ENCODE data around the gene MUC3A.
"Not testable (repeated sequence)": the region's sequence is repeated elsewhere in the genome, so short reads cannot be mapped to it uniquely, and the experiment has no call there.

MUC3A gene

GRCh38 chr7:100933734-100934133 lies 15.6 kb upstream of the MUC3A start:
- TF ChIP-seq, protein P1, sequence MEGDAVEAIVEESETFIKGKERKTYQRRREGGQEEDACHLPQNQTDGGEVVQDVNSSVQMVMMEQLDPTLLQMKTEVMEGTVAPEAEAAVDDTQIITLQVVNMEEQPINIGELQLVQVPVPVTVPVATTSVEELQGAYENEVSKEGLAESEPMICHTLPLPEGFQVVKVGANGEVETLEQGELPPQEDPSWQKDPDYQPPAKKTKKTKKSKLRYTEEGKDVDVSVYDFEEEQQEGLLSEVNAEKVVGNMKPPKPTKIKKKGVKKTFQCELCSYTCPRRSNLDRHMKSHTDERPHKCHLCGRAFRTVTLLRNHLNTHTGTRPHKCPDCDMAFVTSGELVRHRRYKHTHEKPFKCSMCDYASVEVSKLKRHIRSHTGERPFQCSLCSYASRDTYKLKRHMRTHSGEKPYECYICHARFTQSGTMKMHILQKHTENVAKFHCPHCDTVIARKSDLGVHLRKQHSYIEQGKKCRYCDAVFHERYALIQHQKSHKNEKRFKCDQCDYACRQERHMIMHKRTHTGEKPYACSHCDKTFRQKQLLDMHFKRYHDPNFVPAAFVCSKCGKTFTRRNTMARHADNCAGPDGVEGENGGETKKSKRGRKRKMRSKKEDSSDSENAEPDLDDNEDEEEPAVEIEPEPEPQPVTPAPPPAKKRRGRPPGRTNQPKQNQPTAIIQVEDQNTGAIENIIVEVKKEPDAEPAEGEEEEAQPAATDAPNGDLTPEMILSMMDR (IDR thresholded peaks at IDR 0.05; ENCODE audit: control insufficient read depth, insufficient read depth, low read depth, low read length, missing control alignments) = no peak

DNA sequence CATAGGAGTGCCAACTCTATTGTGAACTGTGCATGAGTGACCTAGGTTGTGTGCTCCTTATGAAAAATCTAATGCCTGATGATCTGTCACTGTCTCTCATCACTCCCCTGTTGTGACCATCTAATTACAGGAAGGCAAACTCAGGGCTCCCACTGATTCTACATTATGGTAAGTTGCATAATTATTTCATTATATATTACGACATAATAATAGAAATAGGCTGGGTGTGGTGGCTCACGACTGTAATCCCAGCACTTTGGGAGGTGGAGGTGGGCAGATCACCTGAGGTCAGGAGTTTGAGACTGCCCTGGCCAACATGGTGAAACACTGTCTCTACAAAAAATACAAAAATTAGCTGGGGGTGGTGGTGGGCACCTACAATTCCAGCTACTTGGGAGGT lies 14.0 kb upstream of the MUC3A start:
- not testable (repeated sequence) for H3K4me3 ChIP-seq (ENCODE audit: control insufficient read depth, low read depth, low read length); DNase-seq (ENCODE audit: low read depth)

More at GRCh38 chr7:100933734-100934133, 15.6 kb upstream of the MUC3A start:
- no peak for DNase-seq (ENCODE audit: low read depth)
- no peak overlapping the region for H3K4me3 ChIP-seq (ENCODE audit: control insufficient read depth, low read depth, low read length)

GRCh38 chr7:100936167-100936566 lies 13.2 kb upstream of the MUC3A start:
- not testable (repeated sequence) for DNase-seq (ENCODE audit: low read depth); H3K4me3 ChIP-seq (ENCODE audit: control insufficient read depth, low read depth, low read length)

DNA sequence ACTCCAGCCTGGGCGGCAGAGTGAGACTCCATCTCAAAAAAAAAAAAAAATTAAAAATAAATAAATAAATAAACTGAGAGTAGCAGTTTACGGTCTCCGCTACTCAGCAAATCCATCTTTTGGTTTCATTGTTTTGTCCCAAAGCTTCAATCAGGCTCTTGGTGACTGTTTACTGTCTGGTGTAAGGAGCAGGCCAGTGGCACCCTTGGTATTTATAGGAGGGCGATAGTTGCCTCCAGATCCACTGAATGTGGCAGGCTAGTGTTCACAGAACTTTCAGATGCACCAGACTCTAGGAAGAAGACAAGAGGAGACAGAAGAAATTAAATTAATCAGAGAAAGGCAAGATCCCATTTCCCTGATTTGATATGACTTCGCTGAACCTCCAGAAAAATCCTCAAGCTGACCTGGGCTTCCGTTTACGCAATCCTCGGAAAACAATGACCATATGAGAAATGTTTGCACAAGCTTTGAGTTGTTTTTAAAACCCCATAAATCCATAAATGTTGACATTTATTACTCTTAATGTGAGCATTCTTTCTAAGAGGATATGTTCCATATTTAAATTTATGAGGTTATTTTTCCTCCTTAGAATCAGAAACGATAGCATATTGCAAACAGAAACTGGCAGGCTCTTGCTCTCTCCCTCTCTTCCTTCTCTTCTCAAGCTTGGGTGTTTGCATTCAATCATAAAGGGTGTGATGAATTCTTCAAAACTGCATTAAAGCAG lies 7.1 kb upstream of the MUC3A start:
- TF ChIP-seq, protein P1 (IDR thresholded peaks at IDR 0.05; ENCODE audit: control insufficient read depth, insufficient read depth, low read depth, low read length, missing control alignments) = no peak
- peak; percentile 40 for DNase-seq (ENCODE audit: low read depth)
- no peak overlapping the region for H3K4me3 ChIP-seq (ENCODE audit: control insufficient read depth, low read depth, low read length)

DNA sequence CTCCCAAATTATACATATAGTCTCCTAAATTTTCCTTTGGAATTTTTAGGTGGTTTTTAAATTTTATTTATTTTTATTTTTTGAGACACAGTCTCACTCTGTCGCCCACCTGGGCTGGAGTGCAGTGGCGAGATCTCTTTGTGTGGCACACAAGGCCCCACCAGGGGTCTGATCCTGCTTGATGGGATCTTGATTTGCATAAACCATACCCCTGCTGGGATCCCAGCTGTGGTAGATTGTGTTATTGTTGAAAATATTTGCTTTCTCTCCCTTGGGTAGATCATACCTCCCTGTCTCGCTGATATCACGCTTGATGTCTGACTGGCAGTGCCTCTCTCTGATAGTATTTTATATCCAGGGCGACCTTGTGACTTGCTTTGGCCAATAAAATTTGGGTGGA lies 5.6 kb upstream of the MUC3A start:
- no peak for DNase-seq (ENCODE audit: low read depth)
- no peak overlapping the region for H3K4me3 ChIP-seq (ENCODE audit: control insufficient read depth, low read depth, low read length)
- TF ChIP-seq, protein P1 (IDR thresholded peaks at IDR 0.05; ENCODE audit: control insufficient read depth, insufficient read depth, low read depth, low read length, missing control alignments) = no peak

DNA sequence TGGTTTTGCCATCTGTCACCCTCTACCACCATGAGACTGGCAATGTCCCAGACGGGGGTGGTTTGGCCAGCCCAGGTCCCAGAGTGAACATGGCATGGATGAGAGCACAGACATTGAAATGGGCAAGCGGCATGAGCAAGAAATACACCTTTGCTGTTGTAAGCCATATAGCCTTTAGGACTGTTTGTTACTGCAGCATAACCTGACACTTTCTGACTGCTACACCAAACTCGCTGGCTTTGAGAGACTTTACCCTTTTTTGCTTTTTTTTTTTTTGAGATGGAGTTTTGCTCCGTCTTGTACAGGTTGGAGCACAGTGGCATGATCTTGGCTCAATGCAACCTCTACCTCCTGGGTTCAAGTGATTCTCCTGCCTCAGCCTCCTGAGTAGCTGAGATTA lies 5.2 kb upstream of the MUC3A start:
- TF ChIP-seq, protein P1 (IDR thresholded peaks at IDR 0.05; ENCODE audit: control insufficient read depth, insufficient read depth, low read depth, low read length, missing control alignments) = no peak

DNA sequence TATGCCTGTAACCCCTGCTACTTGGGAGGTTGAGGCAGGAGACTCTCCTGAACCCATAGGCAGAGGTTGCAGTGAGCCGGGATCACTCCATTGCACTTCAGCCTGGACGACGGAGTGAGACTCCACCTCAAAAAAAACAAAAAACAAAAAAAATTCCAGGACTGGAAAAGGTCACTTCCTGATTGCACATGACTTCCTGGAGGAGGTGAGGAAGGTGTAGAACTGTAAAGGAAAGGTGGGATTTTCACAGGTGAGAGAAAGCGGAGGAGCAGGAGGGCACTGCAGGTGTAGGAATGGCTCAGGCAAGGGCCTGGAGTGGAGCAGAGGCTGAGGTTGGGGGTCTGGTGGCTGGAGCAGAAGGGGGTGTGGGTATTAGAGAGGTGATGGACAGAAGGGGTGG lies 3.2 kb upstream of the MUC3A start:
- H3K4me3 ChIP-seq (ENCODE audit: control insufficient read depth, low read depth, low read length) = no peak overlapping the region
- TF ChIP-seq, protein P1 (IDR thresholded peaks at IDR 0.05; ENCODE audit: control insufficient read depth, insufficient read depth, low read depth, low read length, missing control alignments) = no peak
- DNase-seq (ENCODE audit: low read depth) = no peak

More for the DNA sequence above, 5.2 kb upstream of the MUC3A start:
- DNase-seq (ENCODE audit: low read depth) = no peak
- no peak overlapping the region for H3K4me3 ChIP-seq (ENCODE audit: control insufficient read depth, low read depth, low read length)
